Kasumi-1 (cell line): Measurements from ENCODE around the gene NR2F2.
A peak's percentile ranks its signal among the peaks of the same experiment; 100 is the strongest.

ENCODE experiments used
- DNase-seq, 2 experiments: peaks; one replicate each; lab custom pipeline; 2025; lab: John Stamatoyannopoulos, UW

Gene NR2F2

DNA sequence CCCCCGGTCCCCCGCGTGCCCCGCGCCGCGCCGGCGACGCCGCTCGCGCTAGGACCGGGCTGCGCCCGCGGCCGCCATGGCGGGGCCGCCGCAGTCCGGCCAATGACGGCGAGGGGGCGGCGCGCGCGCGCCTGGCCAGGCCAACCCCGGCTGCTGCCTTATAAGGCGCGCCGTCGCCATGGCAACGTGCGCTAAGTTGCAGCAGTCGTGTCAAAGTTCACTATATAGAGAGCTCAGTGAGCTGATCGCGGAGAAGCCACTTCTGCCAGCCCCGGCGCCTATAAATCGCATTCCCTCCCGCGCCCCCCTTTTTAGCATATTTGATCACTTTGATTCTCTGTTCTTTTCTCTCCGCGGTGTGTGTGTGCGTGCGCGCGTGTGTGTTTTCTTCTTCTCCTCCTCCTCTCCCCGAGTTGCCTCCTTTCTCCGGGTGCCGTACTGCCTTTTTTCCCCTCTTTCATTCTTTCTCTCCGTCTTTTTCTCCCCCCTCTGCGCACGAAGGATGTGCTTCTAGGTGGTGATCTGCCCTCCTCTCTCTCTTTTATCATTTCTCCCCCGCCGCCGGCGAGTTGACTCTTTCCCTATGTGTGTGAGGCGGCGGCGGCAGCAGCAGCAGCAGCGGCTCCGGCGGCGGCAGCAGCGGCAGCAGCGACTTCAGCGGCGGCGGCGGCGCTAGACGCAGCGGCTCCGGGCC, at the start of gene NR2F2:
Gene NR2F2, plus strand, starts transcription at position 251 of the 694 bp plus-strand sequence. CDS start 1,406 bp downstream, outside the sequence.
- peak; percentile 59 to 61 for DNase-seq

DNA sequence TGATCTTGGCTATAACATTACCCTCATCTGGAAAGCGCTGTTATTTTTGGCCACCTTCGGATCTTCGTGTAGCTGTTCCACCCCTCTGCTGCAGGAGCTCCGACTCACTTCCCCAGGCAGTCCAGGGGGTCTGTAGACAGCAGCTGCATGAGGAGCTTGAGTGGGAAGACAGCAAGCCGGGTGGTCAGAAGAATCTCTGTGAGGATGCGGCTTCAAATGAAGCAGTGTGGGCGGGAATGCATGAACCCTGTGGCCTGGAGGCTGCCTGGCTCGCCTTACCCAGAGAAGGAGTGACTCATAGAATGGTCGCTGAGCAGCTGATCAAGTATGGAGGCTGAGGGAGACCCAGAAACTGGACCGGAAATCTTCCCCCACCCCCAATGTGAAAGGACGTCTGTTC, 45.2 kb upstream of the NR2F2 start:
- no peak for DNase-seq

DNA sequence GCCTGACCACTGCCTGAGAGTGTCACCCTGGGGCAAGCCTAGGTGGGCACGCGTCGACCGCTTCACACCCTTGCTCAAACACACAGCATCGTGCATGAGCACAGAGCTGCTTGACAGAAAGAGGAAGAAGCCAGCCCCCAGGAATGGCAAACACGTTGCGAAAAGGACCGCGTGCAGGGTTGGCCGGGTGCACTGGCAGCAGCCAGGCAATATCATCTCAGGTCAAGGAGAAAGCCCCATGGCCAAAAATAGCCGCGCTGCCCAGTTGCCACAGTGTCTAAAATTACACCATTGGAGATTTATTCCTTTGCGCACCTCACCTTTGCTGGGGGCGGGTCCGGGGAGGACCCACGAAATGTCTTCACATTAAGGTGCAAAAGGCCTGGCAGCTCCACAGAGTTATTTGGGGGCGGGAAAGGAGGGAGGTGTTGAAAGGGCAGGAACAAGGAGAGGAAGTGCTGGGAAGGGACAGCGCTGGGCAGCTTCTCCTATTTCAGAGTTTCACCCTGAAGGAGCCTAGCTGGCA, 44.7 kb upstream of the NR2F2 start:
- peak; percentile 5 to 12 for DNase-seq

DNA sequence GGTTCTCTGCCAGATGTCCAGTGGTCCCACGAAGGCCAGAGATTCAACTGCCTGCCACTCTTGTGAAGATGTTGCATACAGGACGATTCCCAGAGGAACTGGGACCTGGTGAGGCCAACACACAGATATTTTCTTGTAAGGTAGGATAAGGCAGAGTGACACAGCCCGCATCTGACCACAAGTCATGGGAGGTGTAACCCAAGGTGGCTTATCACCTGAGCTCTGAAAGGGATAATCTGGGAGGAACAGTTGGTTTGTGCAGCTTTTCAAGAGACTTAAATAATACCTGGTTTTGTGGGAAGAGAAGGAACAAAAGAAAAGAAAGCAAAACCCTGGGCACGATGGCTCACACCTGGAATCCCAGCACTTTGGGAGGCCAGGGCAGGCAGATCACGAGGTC, 39.8 kb upstream of the NR2F2 start:
- DNase-seq = no peak

DNA sequence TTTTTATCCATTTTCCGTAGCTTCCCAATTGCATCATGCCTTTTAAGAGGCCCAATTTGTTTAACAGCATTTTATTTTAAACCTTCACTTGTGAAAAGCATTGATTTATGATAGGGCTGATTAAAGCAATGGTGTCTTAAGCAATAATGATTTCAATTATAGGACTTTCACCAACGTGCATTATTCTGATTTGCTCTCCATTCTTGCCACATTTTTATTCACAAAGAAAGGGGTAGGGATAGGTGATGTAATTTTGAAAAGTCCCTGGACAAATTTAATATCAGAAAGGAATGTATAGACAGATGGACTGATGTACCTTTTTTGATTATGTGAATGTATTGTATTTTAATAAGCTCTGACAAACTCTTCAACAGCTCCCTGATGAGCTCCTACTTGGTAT, 37.9 kb upstream of the NR2F2 start:
- DNase-seq = no peak

DNA sequence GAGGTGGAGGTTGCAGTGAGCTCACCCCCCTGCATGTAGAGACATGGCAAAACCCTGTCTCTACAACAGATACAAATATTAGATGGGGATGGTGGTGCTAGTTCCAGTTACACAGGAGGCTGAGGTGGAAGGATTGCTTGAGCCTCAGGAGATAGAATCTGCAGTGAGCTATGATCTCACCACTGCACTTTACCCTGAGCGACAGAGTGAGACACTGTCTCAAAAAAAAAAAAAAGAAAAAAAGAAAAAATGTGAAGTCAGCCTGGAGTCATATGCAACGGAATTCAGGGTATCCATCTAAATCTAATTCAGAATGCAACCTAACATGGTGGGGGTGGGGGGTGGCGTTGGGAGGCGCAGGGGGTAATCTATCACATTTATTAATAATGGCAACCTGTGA, 37.1 kb upstream of the NR2F2 start:
- no peak for DNase-seq

DNA sequence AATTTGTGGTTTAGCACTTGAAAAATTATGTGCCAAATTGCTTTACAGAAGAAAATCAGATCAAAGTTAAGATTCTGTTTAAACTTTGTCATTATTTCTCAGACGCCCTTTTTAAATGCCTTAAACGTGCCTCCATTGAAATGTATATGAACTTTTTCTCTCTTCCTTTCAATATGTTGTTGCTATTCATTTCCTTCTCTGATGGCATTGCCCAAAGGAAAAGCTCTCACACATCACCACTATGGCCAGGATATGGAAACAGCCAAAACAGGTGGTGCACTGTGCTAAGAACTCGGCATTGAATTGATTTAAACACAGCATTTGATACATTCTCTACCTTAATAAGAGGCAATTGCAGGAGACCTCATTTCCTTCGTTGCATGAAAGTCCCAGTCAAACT, 35.7 kb upstream of the NR2F2 start:
- no peak for DNase-seq

DNA sequence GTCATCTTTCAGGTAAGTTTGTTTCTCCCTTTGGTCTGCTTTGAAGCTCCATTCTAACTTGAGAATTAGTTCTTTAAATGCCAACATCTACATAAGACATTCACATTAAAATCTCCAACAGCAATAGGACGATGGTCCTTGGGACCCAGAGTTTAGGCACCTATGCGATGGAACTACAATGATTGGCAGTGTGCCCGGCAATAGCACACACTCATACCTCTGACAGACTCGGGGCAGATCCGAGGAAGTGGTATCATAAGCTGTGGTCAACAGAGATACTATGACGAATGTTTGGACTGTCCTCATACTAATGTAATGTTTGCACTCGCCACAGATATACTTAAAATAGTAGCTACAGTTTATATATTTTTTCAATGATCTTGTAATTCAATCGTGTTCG, 34.2 kb upstream of the NR2F2 start:
- no peak for DNase-seq

DNA sequence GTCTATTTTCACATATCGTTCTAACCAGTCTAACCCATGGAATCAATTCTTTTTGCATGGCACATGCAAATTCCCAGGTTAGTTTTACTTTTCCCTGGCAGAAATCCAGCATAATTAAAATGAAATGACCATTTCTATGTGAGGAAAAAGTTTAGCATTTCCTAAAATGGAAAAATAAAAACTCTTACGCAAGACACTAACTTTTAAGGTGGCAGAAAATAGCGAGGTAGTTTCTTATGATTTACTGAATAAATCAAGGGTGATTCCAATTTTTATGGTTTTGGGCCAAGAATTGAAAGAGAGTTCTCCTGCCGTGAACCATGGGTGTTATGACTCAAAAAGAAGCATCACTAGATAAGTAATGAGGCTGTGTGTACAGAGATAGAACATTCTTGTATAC, 32.7 kb upstream of the NR2F2 start:
- DNase-seq = no peak

DNA sequence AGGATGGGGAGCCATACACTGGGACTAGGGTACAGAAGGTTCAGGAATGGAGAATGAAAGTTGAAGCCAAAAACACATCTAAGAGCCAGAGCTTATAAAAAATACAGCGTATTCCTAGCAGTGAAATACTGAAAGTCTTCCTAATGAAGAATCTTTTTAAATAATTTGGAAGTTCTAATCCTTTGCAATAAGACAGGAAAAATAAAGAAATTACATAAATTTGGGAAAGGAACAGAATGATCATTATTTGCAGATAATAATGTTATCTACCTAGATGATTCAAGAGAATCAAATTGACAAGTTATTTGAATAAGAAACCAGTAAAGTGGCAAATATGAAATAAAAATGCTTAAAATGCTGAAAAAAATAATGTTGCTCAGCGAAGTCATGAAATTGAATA, 32.3 kb upstream of the NR2F2 start:
- DNase-seq = no peak

DNA sequence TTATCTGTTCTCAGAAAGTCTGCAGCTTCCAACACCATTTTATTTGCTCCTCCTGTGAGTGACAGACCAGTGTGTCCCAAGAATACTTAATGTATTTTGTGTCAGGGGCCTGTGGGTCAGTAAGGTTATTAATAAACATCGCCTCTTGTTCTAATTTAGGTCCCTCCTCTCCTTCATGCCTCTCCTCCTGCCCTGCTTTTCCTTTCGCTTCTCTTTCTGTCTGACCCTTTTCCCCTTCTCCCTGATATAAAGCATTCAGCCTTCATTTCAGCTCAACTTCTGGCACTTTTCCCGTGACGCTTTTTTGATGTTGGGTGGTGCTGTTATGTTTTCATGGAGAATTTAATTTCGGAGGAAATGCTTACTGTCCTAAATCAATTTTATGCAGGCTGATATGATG, 29.7 kb upstream of the NR2F2 start:
- no peak for DNase-seq

DNA sequence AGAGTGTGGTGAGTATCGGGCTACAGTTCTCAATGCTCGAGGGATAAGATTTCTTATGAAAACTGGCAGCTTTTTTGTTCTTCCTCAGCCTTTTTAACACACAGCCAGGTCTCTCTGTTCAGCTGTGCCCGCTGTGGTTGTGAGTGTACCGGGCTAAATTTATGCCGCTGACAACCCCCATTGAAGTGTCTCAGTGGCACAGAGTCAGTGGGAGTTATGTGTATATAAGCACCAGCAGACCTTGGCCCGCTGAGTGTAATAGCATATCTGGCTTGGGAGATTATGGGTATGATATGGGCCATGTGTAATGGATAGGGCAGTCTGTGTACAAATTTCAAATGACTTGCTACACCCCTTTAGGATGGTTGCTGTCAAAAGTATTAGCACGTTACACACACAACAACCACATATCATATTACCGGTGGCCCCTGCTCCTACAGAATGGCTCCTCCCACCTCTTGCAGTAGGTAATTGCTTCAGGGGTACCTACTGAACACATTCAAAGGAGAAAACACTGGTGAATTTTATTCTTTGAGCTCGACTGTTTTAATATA, 26.9 kb upstream of the NR2F2 start:
- DNase-seq = no peak

DNA sequence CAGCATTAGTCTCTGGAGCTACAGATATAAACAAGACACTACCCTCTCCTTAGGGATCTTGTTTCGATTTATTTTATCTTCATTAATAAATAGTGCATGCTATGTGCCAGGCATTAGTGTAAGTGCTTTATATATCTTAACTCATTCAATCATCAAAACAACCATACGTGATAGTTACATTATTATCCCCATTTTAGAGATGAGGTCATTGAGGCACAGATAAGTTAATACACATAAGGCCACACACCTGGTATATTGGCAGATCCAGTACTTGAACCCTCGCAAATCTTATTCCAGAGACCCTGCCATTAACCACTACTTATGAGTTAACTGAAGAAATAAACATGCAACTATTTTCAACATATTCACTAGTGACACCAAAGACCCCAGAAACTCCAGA, 25.7 kb upstream of the NR2F2 start:
- DNase-seq = no peak

DNA sequence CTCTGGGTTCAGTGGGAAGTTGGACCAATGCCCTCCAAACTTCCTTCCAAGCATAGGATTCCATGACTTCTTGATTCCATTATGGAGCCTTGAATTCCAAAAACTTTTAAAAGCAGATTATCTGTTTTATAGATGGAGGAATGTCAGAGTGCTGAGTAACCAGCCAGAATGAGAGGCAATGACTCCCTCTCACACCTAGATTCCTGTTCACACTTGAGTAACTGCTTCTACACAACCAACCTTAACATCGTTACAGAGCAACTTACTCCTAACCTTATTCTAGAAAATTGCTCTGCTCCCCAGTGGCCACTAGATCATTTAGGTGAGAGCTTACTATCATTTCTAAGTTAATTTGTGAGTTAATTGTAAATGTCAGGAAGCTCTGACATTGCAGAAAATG, 24.2 kb upstream of the NR2F2 start:
- DNase-seq = no peak

DNA sequence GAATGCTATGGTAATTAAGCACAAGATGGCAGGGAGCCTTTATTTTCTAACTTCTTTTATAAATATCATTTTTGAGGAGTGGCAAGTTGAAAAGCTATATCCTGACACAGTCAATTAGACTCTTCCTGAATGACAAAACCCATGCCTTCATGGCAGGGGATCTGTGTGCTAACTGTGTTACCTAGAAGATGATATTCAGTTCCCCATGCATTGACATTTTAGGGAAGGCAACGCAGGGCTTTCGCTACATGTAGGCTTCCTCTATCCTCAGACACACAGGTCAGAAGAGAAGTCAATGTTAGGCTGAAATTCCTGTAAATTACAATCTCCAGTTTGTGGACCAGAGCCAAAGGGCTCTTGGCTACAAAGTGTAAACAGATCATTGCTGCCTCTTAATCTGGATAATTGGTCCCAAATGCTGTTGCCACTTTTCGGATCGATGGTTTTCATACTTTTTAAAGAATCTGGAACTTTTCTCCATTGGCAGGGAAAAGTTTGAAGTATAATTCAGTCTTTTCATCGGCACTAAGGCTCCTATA, 22.6 kb upstream of the NR2F2 start:
- DNase-seq = no peak

DNA sequence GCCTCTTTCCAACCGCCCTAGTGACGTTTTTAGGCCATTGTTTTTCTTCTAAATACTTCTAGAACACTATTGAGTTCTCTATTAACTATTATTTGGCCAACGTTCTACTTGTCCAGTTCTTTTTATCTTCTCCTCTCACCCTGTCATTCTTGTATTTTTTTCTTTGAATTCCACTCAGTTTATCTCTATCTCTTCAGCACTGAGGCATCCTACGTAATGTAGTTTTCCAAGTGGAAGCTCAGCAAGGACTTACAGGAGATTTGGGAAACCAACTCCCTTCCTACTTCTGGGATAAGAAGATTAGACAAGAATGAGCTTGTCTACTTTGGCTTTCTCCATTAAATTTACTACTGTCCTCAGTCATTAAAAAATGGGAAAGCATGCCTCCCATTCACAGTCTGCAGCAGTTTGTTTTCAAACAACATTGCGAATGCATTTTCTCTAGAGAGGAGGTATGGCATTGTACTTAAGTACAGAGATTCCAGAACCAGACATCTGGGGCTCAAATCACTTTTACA, 21.3 kb upstream of the NR2F2 start:
- DNase-seq = no peak

DNA sequence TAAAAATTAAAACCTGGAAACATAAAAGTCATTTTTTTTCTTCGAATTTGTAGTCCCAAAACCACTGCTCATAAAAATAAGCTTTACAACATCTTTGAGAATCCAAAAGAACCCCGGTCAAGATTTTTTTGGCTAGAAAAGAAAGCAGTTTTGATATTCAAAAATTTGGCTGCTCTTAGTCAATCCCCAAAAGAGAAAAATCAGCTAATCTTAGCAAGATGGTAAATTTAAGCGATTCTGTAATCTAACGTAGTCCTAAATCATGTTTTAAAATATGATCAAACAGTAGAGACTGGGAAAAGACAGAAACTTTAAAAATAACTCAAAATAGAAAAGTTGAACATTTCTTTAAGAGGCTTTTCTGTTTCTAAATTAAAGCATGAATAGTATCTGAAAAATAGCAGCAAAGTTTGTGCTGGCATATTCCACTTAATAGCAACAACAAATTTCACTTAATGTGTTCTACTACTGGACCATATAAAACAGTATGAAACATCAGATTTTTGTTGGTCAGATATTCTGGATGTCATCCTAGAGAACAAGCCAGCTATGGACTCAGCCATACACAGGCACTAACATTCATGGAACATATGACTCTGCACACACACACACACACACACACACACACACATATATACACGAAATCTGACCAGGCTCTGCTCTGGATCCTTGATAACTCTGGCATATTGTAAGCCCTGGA, 19.1 kb upstream of the NR2F2 start:
- DNase-seq = no peak

DNA sequence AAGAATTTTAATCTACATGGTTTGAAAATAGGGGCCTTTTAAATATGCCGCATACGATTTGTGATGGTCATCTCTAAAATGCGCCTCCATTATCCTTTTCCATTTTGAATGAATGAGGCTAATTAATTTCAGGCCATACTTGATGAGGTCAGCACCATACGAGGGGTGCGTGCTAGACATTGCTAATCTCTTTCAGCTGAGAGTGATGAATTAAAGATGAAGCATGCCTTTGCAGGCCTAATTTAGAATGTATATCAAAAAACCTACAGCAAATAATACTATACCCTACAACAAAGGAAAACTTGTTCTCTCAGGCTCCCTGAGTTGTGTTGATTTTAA, 18.6 kb upstream of the NR2F2 start:
- DNase-seq = no peak

DNA sequence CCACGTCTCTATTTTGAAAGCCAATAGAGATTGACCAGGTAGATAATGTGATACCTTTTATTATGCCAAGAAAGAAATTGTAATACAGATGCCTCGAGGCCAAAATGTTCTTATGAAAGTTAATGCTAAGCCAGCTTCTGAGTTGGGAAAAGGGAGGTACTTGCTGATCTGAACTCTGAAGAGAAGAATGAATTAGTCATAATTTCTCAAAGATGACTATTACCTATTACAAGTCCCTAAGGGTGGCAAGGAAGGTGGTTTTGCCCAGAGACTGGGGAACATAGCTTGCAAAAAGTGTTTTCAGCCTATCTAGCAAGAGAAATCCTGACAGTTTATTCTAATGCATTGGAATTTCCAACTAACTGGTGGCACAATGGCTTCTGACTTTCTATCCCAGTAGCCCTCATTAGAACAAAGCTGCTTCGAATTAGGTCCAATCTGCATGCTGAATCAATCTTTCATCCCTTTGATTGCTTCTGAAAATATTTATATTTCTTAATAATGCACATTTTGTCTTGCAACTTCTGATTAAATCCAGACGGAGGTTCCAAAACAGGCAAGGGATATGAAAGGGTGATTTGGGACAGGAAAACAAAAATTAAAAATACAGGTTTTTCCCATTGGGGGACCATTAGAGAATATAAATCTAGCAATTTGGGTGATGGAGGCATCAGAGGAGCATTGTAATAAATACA, 17.7 kb upstream of the NR2F2 start:
- DNase-seq = no peak

DNA sequence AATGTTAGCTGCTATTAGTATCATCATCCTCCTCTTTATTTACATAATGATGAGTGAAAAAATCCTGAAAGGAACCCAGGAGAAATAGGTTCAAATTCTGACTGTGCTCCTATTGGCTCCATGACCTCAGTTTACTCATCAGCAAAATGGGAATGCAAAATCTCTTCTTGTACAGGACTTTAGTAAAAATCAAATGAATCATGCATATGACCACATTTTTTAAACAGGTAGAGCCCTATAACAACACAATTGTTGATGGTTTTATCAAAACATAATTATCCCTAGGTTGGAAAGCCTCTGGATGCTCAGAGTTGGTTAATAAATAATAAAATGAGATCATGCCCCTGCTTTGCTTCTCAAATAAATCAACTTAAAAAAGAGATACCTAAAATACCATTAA, 16.0 kb upstream of the NR2F2 start:
- DNase-seq = no peak

DNA sequence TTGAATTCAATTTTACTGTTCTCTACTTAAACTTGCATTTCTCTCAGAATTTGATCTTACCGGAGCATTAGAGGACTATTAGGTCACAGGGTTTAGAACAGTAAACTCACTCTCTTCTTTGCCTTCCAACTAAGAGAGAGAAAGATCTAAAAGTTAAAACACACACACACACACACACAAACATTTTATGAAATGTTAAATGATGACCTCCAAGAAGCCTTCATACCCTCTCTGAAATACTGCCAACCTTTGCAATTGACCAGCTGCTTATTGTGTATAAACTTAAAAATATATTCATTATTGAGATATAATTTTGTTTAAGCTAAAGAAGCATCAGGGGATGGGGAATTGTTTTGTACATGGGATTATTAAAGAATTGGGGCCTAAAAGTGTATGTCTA, 15.5 kb upstream of the NR2F2 start:
- no peak for DNase-seq

DNA sequence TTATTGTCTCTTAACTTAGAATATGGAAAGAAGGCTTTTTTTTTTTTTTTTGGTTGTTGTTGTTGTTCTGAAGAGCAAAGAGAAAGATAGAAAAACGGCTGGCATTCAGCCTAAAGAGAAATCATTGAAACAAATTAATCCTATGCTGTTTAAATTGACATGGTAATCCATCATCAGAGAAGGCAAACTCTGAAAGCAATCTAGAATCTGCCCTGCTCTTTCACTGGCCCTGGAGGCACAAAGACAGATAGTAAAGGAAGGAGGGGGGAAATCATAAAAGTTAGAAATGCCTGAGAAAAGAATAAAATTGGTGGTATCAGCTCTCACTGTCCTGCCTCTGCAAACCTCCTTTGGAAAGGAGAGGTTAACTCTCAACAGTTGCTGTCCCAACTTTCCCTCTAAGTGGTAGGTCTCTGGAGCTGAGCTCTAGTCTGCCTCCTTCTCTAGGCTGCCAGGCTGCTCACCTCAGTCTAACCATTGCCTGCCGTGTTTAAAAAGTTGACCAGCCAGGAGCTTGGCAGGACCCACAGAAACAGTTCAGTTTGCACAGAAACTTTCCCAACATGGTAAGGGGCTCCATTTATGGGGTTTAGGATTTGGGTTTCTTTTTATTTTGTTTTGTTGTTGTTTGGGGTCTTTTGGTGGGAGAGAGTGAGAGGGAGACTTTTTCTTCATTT, 13.4 kb upstream of the NR2F2 start:
- DNase-seq = no peak
